HepG2 (cell line): ENCODE measurements around the gene NUTF2. TPM values are rescaled to one million over a fixed set of nuclear protein-coding genes. Genes with fewer than 3 reads are reported as not detected.

Experiments
- EHMT2 ChIP-seq: fragments of 200-600 bp; sonication (generic); IDR thresholded peaks from 2 replicates; pipeline ENCODE4 v1.7.0; 2017; ENCODE audit warnings: antibody characterized with exemption, low read depth, low read length, borderline replicate concordance
- KDM6A ChIP-seq: IDR thresholded peaks from 2 replicates; pipeline ENCODE4 v1.6.1; 2016; ENCODE audit warnings: low read depth
- POGZ ChIP-seq: sonication (generic); formaldehyde crosslinking; IDR thresholded peaks from 2 replicates; pipeline ENCODE4 v1.4.0; 2020; ENCODE audit warnings: mild to moderate bottlenecking, missing genetic modification reagents
- RXRA ChIP-seq: sonication (generic); formaldehyde crosslinking; IDR thresholded peaks from 2 replicates; pipeline ENCODE4 v1.5.1; 2020; ENCODE audit warnings: missing genetic modification reagents
- SIN3A ChIP-seq: IDR thresholded peaks from 2 replicates; pipeline ENCODE4 v1.6.1; 2011; ENCODE audit warnings: low read depth, mild to moderate bottlenecking, control low read depth, low read length, borderline replicate concordance
- SP140L ChIP-seq: sonication (generic); formaldehyde crosslinking; IDR thresholded peaks from 2 replicates; pipeline ENCODE4 v1.4.0; 2020; ENCODE audit warnings: missing genetic modification reagents, borderline replicate concordance
- SP4 ChIP-seq: sonication (generic); formaldehyde crosslinking; IDR thresholded peaks from 2 replicates; pipeline ENCODE4 v1.8.1; 2023; ENCODE audit warnings: mild to moderate bottlenecking, missing genetic modification reagents
- SPEN ChIP-seq: sonication (generic); formaldehyde crosslinking; IDR thresholded peaks from 2 replicates; pipeline ENCODE4 v1.5.1; 2020; ENCODE audit warnings: low read depth, mild to moderate bottlenecking, missing genetic modification reagents
- ZNF138 ChIP-seq: sonication (generic); formaldehyde crosslinking; IDR thresholded peaks from 2 replicates; pipeline ENCODE4 v1.5.0; 2020; ENCODE audit warnings: mild to moderate bottlenecking, low read depth, missing genetic modification reagents
- ZNF143 ChIP-seq: sonication (generic); formaldehyde crosslinking; IDR thresholded peaks from 2 replicates; pipeline ENCODE4 v1.4.0; 2020; ENCODE audit warnings: missing genetic modification reagents
- ZNF274 ChIP-seq: sonication (generic); formaldehyde crosslinking; IDR thresholded peaks from 2 replicates; pipeline ENCODE4 v1.5.1; 2020; ENCODE audit warnings: mild to moderate bottlenecking, missing genetic modification reagents
- ZNF383 ChIP-seq: sonication (generic); formaldehyde crosslinking; IDR thresholded peaks from 2 replicates; pipeline ENCODE4 v1.4.0; 2020; ENCODE audit warnings: missing genetic modification reagents, mild to moderate bottlenecking, borderline replicate concordance
- ZNF460 ChIP-seq: sonication (generic); formaldehyde crosslinking; IDR thresholded peaks from 2 replicates; pipeline ENCODE4 v1.5.1; 2020; ENCODE audit warnings: missing genetic modification reagents, mild to moderate bottlenecking, borderline replicate concordance
- ZNF543 ChIP-seq: sonication (generic); formaldehyde crosslinking; IDR thresholded peaks from 2 replicates; pipeline ENCODE4 v1.4.0; 2020; ENCODE audit warnings: mild to moderate bottlenecking, missing genetic modification reagents
- ZNF646 ChIP-seq: sonication (generic); formaldehyde crosslinking; IDR thresholded peaks from 2 replicates; pipeline ENCODE4 v1.9.0; 2021; ENCODE audit warnings: mild to moderate bottlenecking, missing genetic modification reagents
- ZNF724P ChIP-seq: sonication (generic); formaldehyde crosslinking; IDR thresholded peaks from 2 replicates; pipeline ENCODE4 v1.8.0; 2022; ENCODE audit warnings: missing genetic modification reagents, borderline replicate concordance
- ZSCAN21 ChIP-seq: sonication (generic); formaldehyde crosslinking; IDR thresholded peaks from 2 replicates; pipeline ENCODE4 v1.8.0; 2022; ENCODE audit warnings: mild to moderate bottlenecking, missing genetic modification reagents, moderate library complexity, borderline replicate concordance
- polyA plus RNA-seq, 8 experiments: library from polyadenylated mRNA; depleted of rRNA in 3 of 8; stranded (reverse) in 7 of 8; unstranded in 1 of 8; fragments of >200 nt; fragmentation: Illumina TruSeq in 4 of 8; extraction: Trizol in 4 of 8; gene quantifications; 2 replicates each; pipeline versions ENCODE4 v1.2.1 to v1.2.3, GENCODE V29; 2011 to 2016; ENCODE audit warnings: low read depth in 4 of 8, missing spikeins in 1 of 8, mixed read lengths in 1 of 8; ENCODE audit not compliant: insufficient read depth in 1 of 8
- total RNA-seq, 5 experiments: library from RNA; depleted of rRNA; stranded (reverse); fragments of >200 nt; fragmentation: Illumina TruSeq; extraction: Trizol; gene quantifications; 2 replicates each; pipeline ENCODE4 v1.2.3, GENCODE V29; 2016; ENCODE audit warnings: low read depth in 1 of 5
- TF ChIP-seq, protein P1 (sequence below): sonication (generic); formaldehyde crosslinking; IDR thresholded peaks from 2 replicates; pipeline ENCODE4 v1.8.0; 2022; ENCODE audit warnings: missing genetic modification reagents, mild to moderate bottlenecking, moderate library complexity, borderline replicate concordance
- TF ChIP-seq, protein P2 (sequence below): sonication (generic); formaldehyde crosslinking; IDR thresholded peaks from 2 replicates; pipeline ENCODE4 v1.8.0; 2022; ENCODE audit warnings: missing genetic modification reagents, mild to moderate bottlenecking, inconsistent platforms, borderline replicate concordance

Gene NUTF2
- total and polyA plus RNA-seq, 2 of the 13 experiments (the other 11 are each of a cell fraction or from before 2014, with no cell fraction given), result 168 to 214 TPM

DNA sequence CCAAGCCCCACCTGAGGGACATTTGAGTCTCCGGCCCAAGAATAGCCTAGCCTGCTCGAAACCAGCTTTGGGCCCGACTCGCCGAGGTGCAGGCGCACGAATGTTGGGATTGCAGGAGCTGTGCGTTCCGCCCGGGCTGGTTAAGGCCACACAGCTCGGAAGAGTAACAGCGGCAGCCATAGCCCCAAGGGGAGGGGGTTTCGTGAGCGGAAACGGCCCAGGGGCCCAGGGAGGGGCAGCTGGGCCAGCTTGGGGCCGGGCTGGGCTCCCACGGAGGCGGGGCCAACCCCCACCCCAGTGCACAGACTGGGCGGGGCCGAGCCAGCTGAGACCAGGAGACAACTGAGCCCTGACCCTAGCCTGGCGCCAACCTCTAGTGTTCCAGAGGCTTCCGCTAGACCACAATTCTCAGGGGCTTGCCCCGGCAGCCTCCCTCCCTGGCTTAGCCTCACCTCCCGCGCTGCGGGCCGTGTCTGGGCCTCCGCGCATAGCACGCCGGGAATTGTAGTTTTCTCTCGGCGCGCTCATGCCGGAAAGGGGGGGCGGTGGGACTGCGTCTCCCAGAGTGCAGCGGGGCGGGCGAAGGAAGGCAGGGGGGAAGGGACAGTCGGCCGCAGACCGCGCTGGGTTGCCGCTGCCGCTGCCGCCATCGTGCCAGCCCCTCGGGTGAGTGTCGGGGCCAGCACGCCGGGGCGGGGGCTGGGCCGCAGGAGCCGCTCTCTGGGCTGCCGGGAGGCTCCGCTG is at the start of gene NUTF2 (continued):
- TF ChIP-seq ZNF646 (CRISPR knock-in tag) (0 out of 2 replicates have a peak, but pooled peaks have one; percentile 34), POGZ (CRISPR knock-in tag) (peak; percentile 79), EHMT2 (no peak), ZNF138 (CRISPR knock-in tag) (no peak), ZNF143 (peak; percentile 96), ZNF724P (CRISPR knock-in tag) (peak; percentile 72; the same call in 1 of the 2 replicates), ZNF543 (CRISPR knock-in tag) (peak; percentile 86), ZSCAN21 (CRISPR knock-in tag) (peak; percentile 44; the same call in 1 of the 2 replicates), SP140L (CRISPR knock-in tag) (no peak), KDM6A (CRISPR knock-in tag) (no peak), ZNF383 (0 out of 2 replicates have a peak, but pooled peaks have one; percentile 14), SPEN (peak; percentile 98), RXRA (CRISPR knock-in tag) (peak; percentile 95), SIN3A (peak; percentile 85; the same call in 1 of the 2 replicates), SP4 (CRISPR knock-in tag) (peak; percentile 94), ZNF460 (CRISPR knock-in tag) (peak; percentile 79; the same call in 1 of the 2 replicates), ZNF274 (CRISPR knock-in tag) (peak; percentile 70; the same call in 1 of the 2 replicates)
- TF ChIP-seq, protein P1, sequence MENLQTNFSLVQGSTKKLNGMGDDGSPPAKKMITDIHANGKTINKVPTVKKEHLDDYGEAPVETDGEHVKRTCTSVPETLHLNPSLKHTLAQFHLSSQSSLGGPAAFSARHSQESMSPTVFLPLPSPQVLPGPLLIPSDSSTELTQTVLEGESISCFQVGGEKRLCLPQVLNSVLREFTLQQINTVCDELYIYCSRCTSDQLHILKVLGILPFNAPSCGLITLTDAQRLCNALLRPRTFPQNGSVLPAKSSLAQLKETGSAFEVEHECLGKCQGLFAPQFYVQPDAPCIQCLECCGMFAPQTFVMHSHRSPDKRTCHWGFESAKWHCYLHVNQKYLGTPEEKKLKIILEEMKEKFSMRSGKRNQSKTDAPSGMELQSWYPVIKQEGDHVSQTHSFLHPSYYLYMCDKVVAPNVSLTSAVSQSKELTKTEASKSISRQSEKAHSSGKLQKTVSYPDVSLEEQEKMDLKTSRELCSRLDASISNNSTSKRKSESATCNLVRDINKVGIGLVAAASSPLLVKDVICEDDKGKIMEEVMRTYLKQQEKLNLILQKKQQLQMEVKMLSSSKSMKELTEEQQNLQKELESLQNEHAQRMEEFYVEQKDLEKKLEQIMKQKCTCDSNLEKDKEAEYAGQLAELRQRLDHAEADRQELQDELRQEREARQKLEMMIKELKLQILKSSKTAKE (CRISPR knock-in tag), result peak; percentile 90
- TF ChIP-seq, protein P2, sequence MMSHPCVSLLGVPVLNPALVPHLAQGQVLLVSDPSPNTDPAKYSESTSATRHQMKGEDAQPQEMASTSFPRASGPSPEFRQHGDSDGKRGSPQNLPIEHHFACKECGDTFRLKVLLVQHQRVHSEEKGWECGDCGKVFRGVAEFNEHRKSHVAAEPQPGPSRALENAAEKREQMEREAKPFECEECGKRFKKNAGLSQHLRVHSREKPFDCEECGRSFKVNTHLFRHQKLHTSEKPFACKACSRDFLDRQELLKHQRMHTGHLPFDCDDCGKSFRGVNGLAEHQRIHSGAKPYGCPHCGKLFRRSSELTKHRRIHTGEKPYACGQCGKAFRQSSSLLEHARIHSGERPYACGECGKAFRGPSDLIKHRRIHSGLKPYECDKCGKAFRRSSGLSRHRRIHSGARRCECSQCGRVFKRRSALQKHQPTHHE (CRISPR knock-in tag), result peak; percentile 50; the same call in 1 of the 2 replicates
